Cerebellar cortex (tissue), 1 donor: Measurements from ENCODE around the gene MORN1.

Source experiments
- DNase-seq: peaks from one replicate; pipeline ENCODE4 v3.0.0-alpha.2; 2015; ENCODE audit warnings: low spot score

MORN1 gene

GRCh38 chr1:2318314-2319278 is 72.8 kb downstream of the MORN1 start:
- no peak for DNase-seq

DNA sequence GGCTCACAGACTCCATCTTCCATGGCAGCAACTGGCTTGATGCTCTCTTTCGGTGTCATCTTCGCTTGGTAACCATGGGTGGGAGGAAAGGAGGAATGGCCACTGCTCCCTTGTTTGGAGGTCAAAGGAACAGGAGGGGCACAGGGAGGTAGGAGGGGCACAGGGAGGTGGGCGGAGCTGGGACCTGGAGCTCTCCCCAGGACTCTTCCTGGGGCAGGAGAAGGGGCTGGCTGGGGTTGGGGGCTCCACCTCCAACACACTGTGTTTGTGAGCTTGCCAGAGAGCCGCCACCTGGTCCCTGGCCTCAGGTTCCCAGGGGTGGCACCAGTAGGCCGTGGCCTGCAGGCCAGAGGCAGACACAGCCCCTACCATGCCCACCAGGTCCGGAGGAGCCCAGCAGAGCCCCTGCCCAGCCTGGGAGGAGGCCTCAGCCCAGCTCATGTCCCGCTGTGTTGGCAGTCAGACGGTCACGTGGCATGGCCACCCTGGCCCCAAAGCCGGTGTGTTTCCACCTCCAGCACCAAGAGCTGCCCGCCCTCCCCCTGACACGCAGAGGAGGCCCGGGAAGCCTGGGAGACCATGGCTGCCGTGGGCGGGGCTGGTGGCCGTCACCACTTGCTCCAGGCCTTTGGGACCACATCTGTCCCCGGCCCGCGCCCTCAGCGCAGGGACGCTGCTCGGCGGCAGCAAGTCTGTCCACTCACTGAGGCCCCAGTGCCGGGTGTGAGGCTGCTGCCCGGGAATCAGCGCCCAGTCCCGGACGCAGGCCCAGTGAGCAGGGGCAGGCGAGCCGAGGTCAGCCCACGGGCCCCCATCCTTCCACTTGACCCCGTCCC is 73.9 kb downstream of the MORN1 start:
- DNase-seq = peak; percentile 18

DNA sequence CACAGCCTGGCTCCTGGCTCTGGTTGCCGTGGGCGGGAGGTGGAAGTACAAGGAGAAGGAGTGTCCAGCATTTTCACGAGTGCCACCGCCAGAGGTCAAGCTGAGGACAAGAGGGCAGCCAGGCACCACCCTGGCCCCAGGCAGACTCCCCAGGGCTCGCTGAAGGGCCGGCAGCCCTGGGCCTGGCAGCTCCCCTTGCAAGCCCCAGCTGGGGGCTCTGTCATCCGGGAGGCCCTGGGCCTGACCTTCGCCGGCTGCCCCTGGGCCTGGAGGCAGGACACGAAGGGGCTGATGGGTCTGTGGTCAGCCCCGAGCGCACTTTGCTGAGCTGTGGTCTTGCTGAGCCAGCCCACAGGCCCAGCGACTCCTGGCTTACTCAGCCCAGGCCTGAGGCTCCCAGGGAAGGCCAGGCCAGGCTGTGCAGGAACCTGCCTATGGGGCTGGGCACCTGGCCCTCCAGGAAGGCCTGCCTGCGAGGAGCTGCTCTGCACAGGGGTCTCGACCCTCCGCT is 74.8 kb downstream of the MORN1 start:
- peak; percentile 26 for DNase-seq

DNA sequence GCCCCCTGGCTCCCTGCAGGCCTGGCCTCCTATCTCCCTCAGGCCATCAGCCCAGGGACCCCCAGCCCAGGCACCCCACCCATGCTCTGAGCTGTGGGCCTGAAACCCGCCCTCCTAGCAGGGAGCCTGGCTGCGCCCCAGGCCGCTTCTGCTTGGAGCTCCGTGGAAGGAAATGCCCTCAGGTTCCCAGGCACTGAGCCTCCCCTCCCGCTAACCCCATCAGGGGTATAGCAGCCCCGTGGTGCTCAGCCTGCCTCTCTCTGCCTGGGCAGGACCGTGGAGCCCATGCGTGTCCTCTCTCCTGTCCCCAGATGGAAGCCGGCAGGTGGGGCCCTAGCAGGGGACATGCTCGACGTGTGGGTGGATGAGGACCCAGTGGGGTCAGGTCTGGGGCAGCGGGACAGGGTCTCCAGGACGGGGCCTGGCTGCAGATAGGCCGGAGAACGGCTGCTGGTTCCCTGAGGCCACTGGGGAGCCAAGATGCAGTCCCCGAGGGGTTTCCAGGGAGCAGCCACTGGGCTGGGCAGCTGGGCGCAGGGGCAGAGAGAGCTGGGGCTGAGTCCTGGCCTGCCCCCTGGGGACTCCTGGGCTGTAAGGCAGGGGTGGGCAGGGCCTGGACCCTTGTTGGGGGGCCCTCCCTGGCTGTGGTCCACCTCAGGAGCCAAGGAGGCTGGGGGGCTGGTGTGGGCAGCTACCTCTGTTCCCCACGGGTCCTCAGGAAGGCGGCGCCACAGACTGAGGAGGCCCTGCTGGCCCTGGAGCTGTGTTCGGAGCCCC is 75.5 kb downstream of the MORN1 start:
- no peak for DNase-seq

DNA sequence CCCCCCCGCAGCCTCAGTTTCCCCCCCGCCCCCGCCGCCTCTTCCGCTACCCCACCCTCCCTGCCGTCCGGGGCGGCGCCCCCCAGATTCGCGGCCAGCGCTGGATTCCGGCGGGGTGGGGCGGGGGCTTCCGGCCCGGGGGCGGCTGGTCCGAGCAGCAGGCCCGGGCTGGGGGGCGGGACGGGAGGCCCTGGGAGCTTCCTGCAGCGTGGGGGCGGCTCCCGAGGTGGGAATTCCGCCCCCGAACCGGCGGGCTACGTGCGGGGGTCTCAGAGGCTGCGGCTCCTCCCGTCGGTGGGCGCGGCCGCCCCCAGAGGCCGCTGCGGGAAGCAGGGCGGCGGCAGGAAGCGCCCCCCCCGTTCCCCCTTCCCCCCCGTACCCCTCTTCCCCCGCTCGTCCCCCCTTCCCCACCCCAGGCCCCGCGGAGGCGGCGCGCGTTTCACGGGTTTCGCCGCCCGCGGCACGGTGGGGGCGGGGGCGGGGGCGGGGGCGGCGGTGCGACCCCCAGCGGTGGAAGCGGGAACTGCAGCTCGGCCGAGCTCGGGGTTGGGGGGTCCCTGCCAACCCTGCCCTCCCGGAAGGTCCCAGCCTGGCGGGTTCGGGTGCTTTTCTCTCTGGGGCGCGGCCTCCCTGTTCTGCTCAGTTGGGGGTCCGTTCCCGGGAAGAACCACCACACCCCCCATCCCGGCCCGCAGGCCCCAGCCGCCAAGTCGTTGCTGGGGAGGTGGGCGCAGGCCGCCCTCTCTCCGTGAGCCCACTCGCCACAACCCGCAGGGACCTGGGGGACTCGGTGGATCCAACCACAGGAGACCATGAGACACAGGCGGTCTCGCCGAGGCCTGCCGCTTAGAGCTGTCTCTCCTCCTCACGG is 76.3 kb downstream of the MORN1 start:
- no peak for DNase-seq

DNA sequence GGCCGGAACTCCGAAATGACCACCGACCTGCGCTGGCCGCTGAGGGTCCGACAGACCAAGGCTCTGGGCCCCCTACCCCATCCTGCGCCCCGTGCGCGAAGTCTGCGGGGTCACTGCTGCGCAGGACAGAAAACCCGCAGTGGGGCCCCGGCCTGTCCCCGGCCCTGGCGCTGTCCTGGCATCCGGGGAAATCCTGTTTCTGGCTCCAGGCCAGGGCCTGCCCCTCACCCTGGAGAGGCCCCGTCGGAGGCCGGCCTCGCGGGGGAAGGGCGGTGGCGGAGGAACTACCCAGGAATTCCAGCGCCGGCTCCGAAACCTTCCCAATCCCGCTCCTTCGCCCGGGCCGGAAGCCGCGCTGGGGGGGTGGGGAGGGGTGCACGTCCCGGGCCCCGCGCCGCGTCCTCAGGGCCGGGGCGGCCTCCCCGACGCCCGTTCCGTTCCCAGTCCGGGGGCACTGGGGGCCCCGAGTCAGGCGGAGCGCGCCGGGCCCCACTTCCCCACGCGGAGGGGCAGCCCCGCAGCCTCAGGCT is 77.0 kb downstream of the MORN1 start:
- peak; percentile 37 for DNase-seq

DNA sequence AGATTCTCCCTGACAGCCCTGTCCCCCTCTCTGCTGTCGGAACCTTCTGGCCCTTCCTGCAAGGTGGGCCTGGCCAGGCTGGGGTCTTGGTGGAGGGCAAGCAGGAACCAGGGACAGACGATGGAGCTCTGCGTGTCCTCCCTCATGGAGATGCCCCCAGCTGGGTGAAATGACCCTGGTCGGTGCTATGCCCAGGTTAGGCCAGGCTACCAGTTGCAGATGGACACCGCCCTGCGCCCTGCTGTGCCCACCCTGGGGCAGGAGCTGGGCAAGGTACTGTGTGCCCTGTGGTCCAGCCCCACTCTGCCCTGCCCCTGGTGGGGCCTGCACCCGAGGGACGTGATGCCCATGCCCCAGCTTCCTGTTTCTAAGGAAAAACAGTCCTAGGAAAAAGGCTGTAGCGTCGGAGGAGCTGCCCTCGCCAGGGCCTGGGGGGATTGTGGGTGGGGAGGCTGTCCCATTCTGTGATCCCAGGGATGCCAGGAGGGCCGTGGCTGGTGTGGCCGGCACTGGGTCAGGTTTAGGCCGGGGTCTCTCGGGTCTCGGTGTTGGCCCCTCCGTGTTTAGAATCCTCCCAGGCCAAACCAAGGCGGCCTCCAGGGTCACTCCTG is 77.6 kb downstream of the MORN1 start:
- no peak for DNase-seq

GRCh38 chr1:2312515-2313301 is 78.6 kb downstream of the MORN1 start:
- DNase-seq = peak; percentile 96

DNA sequence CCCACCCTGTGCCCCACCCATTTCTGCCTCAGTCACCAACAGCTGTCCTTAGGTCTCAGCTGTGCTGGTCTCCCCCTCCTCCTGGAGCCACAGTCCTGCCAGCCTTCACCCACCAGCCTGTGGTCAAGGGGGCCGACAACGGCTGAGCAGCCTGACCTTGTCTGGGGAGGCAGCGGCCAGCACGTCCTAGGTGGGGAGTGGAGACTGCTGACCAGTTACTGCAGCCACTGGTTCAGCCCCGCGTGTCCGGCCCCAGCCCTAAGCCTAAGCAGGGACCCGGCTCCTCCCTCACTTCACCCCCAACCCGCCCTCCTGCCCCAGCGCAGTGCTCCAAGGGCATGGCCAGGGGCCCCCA is 79.2 kb downstream of the MORN1 start:
- no peak for DNase-seq

DNA sequence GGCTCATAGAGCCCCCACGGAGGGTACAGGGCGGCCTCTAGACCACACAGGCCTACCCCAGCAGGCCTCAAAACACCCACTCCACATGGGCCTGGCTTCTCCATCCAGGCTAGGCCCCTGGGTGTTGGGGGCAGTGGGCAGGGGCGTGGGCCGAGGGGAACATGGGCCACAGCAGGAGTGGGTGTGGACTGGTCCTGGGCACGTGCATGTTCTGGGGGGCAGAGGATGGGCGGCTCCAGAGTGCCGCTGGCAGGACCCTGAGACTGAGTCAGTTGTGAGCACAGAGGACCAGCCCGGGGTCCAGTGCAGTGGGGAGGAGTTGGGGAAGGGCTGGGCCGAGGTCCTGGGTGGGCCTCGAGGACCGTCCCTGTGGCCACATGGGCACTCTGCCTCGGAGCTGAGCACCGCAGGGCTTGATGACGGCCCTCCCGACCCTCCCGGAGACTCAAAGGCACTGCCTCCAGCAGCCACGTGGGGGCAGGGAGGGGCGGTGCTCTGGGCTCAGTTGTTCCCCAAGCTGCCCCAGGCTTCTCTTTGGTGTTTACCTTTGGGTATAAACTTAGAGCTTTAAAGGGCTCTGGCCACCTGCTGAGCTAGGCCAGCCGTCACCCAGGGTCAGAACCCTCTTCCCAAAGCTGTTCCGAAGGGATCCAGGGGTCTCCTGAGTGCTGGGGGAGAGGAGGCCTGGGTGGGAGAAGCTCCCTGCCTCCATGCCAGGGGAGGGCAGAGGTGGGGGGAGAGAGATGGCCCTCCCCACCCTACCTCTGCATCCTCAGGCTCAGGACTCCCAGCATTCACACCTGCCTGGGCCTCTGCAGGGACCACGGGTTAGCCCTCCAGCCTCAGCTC is 79.9 kb downstream of the MORN1 start:
- DNase-seq = peak; percentile 75

DNA sequence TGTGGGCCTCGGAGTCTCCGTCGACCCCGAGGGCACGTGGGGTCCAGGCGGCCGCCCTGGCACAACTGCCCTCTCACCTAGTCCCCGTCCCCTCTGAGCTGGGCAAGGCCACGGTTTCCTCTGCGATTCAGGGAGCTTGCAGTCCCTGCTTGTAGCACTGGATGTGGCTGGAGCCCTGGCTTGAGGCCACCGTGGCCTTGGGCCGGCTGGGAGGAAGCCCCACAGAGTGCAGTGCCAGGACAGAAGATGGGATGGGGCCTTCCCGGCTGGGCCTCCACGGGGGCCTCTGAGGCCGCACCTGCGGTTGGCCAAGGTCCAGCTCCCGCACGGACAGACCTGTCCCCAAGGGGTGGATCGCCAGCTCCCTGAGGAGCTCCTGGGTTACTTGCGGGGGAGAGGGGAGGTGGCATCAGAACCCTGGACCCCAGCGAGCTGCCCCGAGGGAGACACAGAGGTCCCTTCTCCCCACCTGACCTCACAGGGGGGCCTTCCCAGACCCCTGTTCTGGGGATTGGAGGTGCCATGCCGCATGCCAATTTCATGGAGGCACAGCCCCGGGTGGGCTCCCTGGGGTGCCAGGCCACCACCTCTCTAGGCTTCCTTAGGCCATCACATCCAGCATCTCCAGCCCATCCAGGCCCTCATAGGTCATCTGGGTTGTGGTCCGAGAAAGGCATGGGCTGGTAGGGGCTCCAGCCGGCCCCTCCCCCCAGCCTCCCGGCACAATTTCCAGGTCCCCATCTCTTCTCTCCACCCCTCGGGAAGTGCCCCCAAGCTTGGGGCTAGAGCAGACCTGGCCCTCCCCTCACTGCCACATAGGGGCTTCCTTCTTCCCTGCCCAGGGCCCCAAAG is 80.8 kb downstream of the MORN1 start:
- peak; percentile 75 for DNase-seq

DNA sequence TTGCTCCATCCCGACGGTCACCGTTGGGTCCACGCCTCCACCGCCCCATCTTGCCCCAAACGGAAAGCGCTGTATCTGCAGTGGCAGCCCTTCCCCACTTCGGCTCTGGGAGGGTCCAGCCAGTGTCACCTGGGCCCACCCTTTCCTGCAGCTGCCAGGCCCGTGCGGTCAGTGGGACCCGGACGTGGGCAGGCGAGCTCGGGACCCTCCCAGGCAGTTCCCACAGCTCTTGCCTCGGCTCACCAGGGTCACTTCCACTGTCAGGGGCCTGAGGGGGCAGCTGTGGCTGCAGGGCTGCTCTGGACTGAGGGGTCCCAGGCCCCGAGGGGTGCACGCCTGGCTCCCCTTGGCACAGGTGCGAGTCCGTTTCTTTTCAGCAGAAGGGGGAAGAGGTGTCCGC is 82.5 kb downstream of the MORN1 start:
- DNase-seq = no peak

- DNase-seq = no peak
Observed at GRCh38 chr1:2307972-2308371, 83.4 kb downstream of the MORN1 start.

GRCh38 chr1:2307064-2307605 is 84.2 kb downstream of the MORN1 start:
- no peak for DNase-seq

DNA sequence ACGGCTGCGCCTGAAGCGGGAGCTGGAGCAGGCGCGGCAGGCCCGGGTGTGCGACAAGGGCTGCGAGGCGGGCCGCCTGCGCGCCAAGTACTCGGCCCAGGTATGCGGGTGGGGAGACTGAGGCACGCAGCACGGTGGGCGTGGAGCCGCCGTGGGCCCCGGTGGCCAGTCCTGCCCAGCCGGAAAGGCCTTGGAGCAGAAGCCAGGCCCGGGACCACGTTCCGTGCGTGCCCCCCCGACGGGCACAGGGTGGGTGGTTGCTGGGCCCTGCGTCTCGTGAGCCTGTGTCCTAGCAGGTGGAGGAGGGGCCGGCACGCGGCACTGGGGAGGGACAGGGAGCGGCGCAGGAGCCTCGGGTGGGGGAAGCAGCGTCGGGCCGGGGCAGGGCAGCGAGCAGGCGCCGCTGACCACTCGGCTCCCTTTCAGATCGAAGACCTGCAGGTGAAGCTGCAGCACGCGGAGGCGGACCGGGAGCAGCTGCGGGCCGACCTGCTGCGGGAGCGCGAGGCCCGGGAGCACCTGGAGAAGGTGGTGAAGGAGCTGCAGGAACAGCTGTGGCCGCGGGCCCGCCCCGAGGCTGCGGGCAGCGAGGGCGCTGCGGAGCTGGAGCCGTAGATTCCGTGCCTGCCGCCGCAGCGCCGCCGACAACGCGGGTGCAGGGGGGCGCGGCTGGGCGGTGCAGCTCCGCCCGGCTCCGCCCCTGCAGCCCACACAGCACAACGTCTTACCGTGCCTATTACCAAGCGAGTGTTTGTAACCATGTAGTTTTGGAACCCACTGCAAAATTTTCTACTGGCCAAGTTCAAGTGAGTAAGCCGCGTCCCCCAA is 85.0 kb downstream of the MORN1 start:
- no peak for DNase-seq

- no peak for DNase-seq
Observed at GRCh38 chr1:2304921-2305681, 86.3 kb downstream of the MORN1 start.
